Mesenchymal stem cell (in vitro differentiated cells and primary cell): ENCODE data around the gene TNFSF4.
"Not testable (repeated sequence)": the region's sequence is repeated elsewhere in the genome, so short reads cannot be mapped to it uniquely, and the experiment has no call there.

Source experiments
- DNase-seq: peaks from one replicate; pipeline ENCODE4 v3.0.0-alpha.2; 2013
- H2AFZ ChIP-seq: one replicate; pipeline ENCODE4 v1.6.1; 2013; ENCODE audit warnings: low read depth, mild to moderate bottlenecking, control low read depth, inconsistent platforms, low read length, moderate library complexity
- H2AK5ac ChIP-seq: 2 replicates; pipeline ENCODE4 v1.6.1; 2013; ENCODE audit warnings: low read length, moderate library complexity, mild to moderate bottlenecking, inconsistent platforms; ENCODE audit not compliant: severe bottlenecking
- H2BK120ac ChIP-seq: one replicate; pipeline ENCODE4 v1.6.1; 2013; ENCODE audit warnings: low read depth, mild to moderate bottlenecking, inconsistent platforms, low read length, moderate library complexity
- H2BK12ac ChIP-seq, 2 experiments: one replicate each; pipeline ENCODE4 v1.6.1; 2013; ENCODE audit warnings: inconsistent platforms in 2 of 2, low read length in 2 of 2, mild to moderate bottlenecking in 2 of 2, moderate library complexity in 2 of 2, control low read depth in 1 of 2
- H2BK15ac ChIP-seq: one replicate; pipeline ENCODE4 v1.6.1; 2013; ENCODE audit warnings: mild to moderate bottlenecking, low read depth, inconsistent platforms; ENCODE audit not compliant: poor library complexity, severe bottlenecking
- H2BK5ac ChIP-seq: 2 replicates; pipeline ENCODE4 v1.6.1; 2013; ENCODE audit warnings: low read depth, mild to moderate bottlenecking, low read length, control low read depth, inconsistent platforms; ENCODE audit not compliant: poor library complexity, severe bottlenecking
- H3K14ac ChIP-seq, 2 experiments: one replicate each; pipeline ENCODE4 v1.6.1; 2013; ENCODE audit warnings: inconsistent platforms in 2 of 2, low read length in 2 of 2, control low read depth in 1 of 2, mild to moderate bottlenecking in 1 of 2, moderate library complexity in 1 of 2
- H3K18ac ChIP-seq, 2 experiments: one replicate each; pipeline ENCODE4 v1.6.1; 2013; ENCODE audit warnings: inconsistent platforms in 2 of 2, low read length in 2 of 2, control low read depth in 1 of 2, low read depth in 1 of 2, mild to moderate bottlenecking in 1 of 2
- H3K23ac ChIP-seq, 2 experiments: one replicate each; pipeline ENCODE4 v1.6.1; 2013; ENCODE audit warnings: inconsistent platforms in 2 of 2, low read length in 2 of 2, mild to moderate bottlenecking in 2 of 2, moderate library complexity in 2 of 2, control low read depth in 1 of 2
- H3K27ac ChIP-seq: 2 replicates; pipeline ENCODE4 v1.5.1; 2013; ENCODE audit warnings: mild to moderate bottlenecking, moderate library complexity, low read length, control low read depth, inconsistent platforms; ENCODE audit not compliant: poor library complexity, severe bottlenecking
- H3K27me3 ChIP-seq, 2 experiments: 2 replicates each; pipeline versions ENCODE4 v1.6.1 to v1.7.0; 2013; ENCODE audit warnings: low read length in 2 of 2, mild to moderate bottlenecking in 2 of 2, moderate library complexity in 2 of 2, control low read depth in 1 of 2, inconsistent platforms in 1 of 2; ENCODE audit not compliant: control insufficient read depth in 1 of 2, insufficient read depth in 1 of 2
- H3K36me3 ChIP-seq, 2 experiments: 2 replicates each; pipeline versions ENCODE4 v1.6.1 to v1.7.0; 2013; ENCODE audit warnings: low read length in 2 of 2, control low read depth in 1 of 2, inconsistent platforms in 1 of 2, low read depth in 1 of 2, mild to moderate bottlenecking in 1 of 2; ENCODE audit not compliant: insufficient read depth in 2 of 2, control insufficient read depth in 1 of 2
- H3K4ac ChIP-seq, 2 experiments: one replicate each; pipeline ENCODE4 v1.6.1; 2013; ENCODE audit warnings: inconsistent platforms in 2 of 2, low read length in 2 of 2, mild to moderate bottlenecking in 2 of 2, moderate library complexity in 2 of 2, control low read depth in 1 of 2, low read depth in 1 of 2
- H3K4me1 ChIP-seq: 2 replicates; pipeline ENCODE4 v1.6.1; 2013; ENCODE audit warnings: low read depth, low read length, control low read depth; ENCODE audit not compliant: control insufficient read depth, insufficient read depth
- H3K4me2 ChIP-seq: 2 replicates; pipeline ENCODE4 v1.6.1; 2013; ENCODE audit warnings: low read length, mild to moderate bottlenecking, inconsistent platforms; ENCODE audit not compliant: poor library complexity, severe bottlenecking
- H3K4me3 ChIP-seq, 2 experiments: 2 replicates each; pipeline versions ENCODE4 v1.5.1 to v1.7.0; 2013; ENCODE audit warnings: low read length in 2 of 2, mild to moderate bottlenecking in 2 of 2, control low read depth in 1 of 2, low read depth in 1 of 2; ENCODE audit not compliant: insufficient read depth in 1 of 2
- H3K79me1 ChIP-seq: replicated peaks from 2 replicates; pipeline ENCODE4 v1.6.1; 2013; ENCODE audit warnings: mild to moderate bottlenecking, control low read depth, low read length, inconsistent platforms; ENCODE audit not compliant: poor library complexity, severe bottlenecking
- H3K9ac ChIP-seq: 2 replicates; pipeline ENCODE4 v1.7.0; 2013; ENCODE audit warnings: mild to moderate bottlenecking, low read length, moderate library complexity
- H3K9me3 ChIP-seq: 2 replicates; pipeline ENCODE4 v1.7.0; 2013; ENCODE audit warnings: mild to moderate bottlenecking, low read length; ENCODE audit not compliant: control insufficient read depth
- H4K8ac ChIP-seq: one replicate; pipeline ENCODE4 v1.6.1; 2013; ENCODE audit warnings: inconsistent platforms, mild to moderate bottlenecking, low read length, moderate library complexity
- H4K91ac ChIP-seq: one replicate; pipeline ENCODE4 v1.6.1; 2013; ENCODE audit warnings: mild to moderate bottlenecking, low read length, inconsistent platforms
- WGBS: methylation state at CpG from one replicate; pipeline ENCODE4 v1.1.7; 2013; ENCODE audit warnings: mixed read lengths; 5-methylcytosine and 5-hydroxymethylcytosine counted together

Gene TNFSF4

GRCh38 chr1:173229031-173229430, 21.9 kb upstream of the TNFSF4 start:
- H3K4me3 ChIP-seq, DNase-seq, H3K36me3 ChIP-seq, H3K4me1 ChIP-seq, H3K27ac ChIP-seq, H3K14ac ChIP-seq, H2BK15ac ChIP-seq, H3K4me2 ChIP-seq, H3K23ac ChIP-seq, H4K8ac ChIP-seq, H2AFZ ChIP-seq, H2BK120ac ChIP-seq, H2BK5ac ChIP-seq, H3K4ac ChIP-seq, H3K18ac ChIP-seq, H3K79me1 ChIP-seq, H3K27me3 ChIP-seq, H3K9me3 ChIP-seq, H2BK12ac ChIP-seq, H4K91ac ChIP-seq, H2AK5ac ChIP-seq, H3K9ac ChIP-seq: not testable (repeated sequence)
- WGBS: 100% methylated on average over 2 of the region's 3 CpGs

DNA sequence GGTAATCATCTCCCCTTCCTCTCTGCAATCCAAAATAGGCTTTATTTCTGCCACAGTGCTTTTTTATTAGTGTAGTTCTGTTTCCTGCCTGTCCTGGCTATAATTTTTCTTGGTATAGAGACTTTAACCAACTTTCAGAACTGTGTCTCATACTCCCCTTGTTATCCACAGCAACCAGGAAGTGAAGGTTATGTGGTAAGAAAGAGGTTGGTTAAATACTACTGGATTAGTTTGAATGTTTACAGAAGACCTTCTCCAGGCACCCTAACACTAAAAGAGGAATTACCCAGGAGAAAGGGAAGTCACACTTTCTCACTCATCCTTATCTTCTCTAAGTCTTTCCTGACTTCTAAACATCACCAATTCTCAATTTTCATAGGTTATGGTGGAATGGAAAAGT, 17.8 kb upstream of the TNFSF4 start:
- no peaks in the 10 kb centered on the region for H3K36me3 ChIP-seq
- no peak overlapping the region for H2BK120ac ChIP-seq
- H3K4ac ChIP-seq: no peak overlapping the region
- peak overlapping the region; percentile 20 for H3K27ac ChIP-seq
- H3K27me3 ChIP-seq: no peaks in the 10 kb centered on the region
- no peak overlapping the region for H3K9ac ChIP-seq
- no peaks in the 10 kb centered on the region for H3K9me3 ChIP-seq
- H3K79me1 ChIP-seq: no peaks in the 10 kb centered on the region
- DNase-seq: no peak
- no peak overlapping the region for H3K4me2 ChIP-seq
- no peak overlapping the region for H2BK5ac ChIP-seq
- no peak overlapping the region for H3K14ac ChIP-seq
- no peak overlapping the region for H4K91ac ChIP-seq
- no peak overlapping the region for H3K23ac ChIP-seq
- peaks cover 4% of the 10 kb centered on the region for H3K4me1 ChIP-seq
- H2AFZ ChIP-seq: peak overlapping the region; percentile 36
- H3K4me3 ChIP-seq: no peak overlapping the region
- H2AK5ac ChIP-seq: no peak overlapping the region
- peak overlapping the region; percentile 21 for H4K8ac ChIP-seq
- H2BK15ac ChIP-seq: no peak overlapping the region
- H3K18ac ChIP-seq: peak overlapping the region in 1 of 2 experiments; percentile 88
- H2BK12ac ChIP-seq: peak overlapping the region in 1 of 2 experiments; percentile 75

GRCh38 chr1:173224280-173224892, 17.3 kb upstream of the TNFSF4 start:
- H3K27ac ChIP-seq: peak overlapping the region; percentile 20
- H3K4me2 ChIP-seq: no peak overlapping the region
- peak overlapping the region; percentile 21 for H4K8ac ChIP-seq
- H3K9ac ChIP-seq: no peak overlapping the region
- H2AFZ ChIP-seq: peak overlapping the region; percentile 36
- no peak overlapping the region for H3K4me3 ChIP-seq
- peak overlapping the region; percentile 62 for H4K91ac ChIP-seq
- H2AK5ac ChIP-seq: no peak overlapping the region
- H3K23ac ChIP-seq: no peak overlapping the region
- H3K79me1 ChIP-seq: no peaks in the 10 kb centered on the region
- 93% methylated on average over 2 of the region's 3 CpGs for WGBS
- H2BK120ac ChIP-seq: no peak overlapping the region
- no peak overlapping the region for H3K4ac ChIP-seq
- H3K27me3 ChIP-seq: no peaks in the 10 kb centered on the region
- H2BK5ac ChIP-seq: no peak overlapping the region
- DNase-seq: no peak
- peaks cover 4% of the 10 kb centered on the region for H3K4me1 ChIP-seq
- no peak overlapping the region for H2BK15ac ChIP-seq
- H3K36me3 ChIP-seq: no peaks in the 10 kb centered on the region
- H3K9me3 ChIP-seq: no peaks in the 10 kb centered on the region
- H3K14ac ChIP-seq: no peak overlapping the region
- peak overlapping the region; percentile 75 for H2BK12ac ChIP-seq
- peak overlapping the region; percentile 58 to 88 for H3K18ac ChIP-seq

- Histone ChIP-seq H3K79me1 (no peaks in the 10 kb centered on the region), H3K4me1 (peaks cover 4% of the 10 kb centered on the region), H3K27ac (no peak overlapping the region), H3K4ac (no peak overlapping the region), H3K9ac (no peak overlapping the region), H4K8ac (no peak overlapping the region), H2BK120ac (no peak overlapping the region), H2AK5ac (no peak overlapping the region), H3K23ac (no peak overlapping the region), H2AFZ (no peak overlapping the region), H2BK12ac (no peak overlapping the region), H2BK15ac (no peak overlapping the region), H4K91ac (no peak overlapping the region), H3K18ac (no peak overlapping the region), H3K4me3 (no peak overlapping the region), H2BK5ac (no peak overlapping the region), H3K27me3 (no peaks in the 10 kb centered on the region), H3K4me2 (no peak overlapping the region), H3K36me3 (no peaks in the 10 kb centered on the region), H3K9me3 (no peaks in the 10 kb centered on the region), H3K14ac (no peak overlapping the region)
- DNase-seq: no peak
Measured at GRCh38 chr1:173223031-173223380, 15.9 kb upstream of the TNFSF4 start.
